GM12892 (cell line): ENCODE measurements around the gene SNCG.

Experiments used
- POLR2A ChIP-seq: IDR thresholded peaks from 2 replicates; pipeline ENCODE4 v1.6.1; 2011; ENCODE audit warnings: low read depth, low read length, control low read depth
- POLR2AphosphoS5 ChIP-seq: IDR thresholded peaks from 2 replicates; pipeline ENCODE4 v1.6.1; 2011; ENCODE audit warnings: low read depth, low read length, control low read depth

- TF ChIP-seq POLR2A (no peak), POLR2AphosphoS5 (no peak)
Measured at GRCh38 chr10:86962981-86963310, 4.5 kb downstream of the SNCG start.
